T-helper 22 cell (primary cell): ENCODE results near the gene IL1RAP.

Experiments
- DNase-seq: peaks from one replicate; pipeline ENCODE4 v3.0.0-alpha.2; 2020; ENCODE audit warnings: low read depth

IL1RAP gene

GRCh38 chr3:190614226-190615059, 100.6 kb downstream of the IL1RAP start:
- DNase-seq = no peak

DNA sequence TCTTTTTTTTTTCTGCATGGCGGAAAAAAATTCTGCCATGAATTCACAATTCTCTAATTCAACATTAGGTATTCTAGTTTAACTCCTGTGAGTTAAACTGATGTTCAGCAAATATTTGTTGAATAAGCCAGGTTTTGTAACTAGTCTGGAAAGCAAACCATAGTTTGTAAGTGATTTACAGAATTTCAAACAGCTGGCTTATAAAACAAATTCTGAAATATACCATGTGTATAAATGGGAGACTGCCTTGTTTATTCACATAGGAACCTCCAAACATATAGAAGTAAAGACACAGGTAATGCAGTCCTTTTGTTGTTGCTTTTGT, 101.1 kb downstream of the IL1RAP start:
- no peak for DNase-seq

DNA sequence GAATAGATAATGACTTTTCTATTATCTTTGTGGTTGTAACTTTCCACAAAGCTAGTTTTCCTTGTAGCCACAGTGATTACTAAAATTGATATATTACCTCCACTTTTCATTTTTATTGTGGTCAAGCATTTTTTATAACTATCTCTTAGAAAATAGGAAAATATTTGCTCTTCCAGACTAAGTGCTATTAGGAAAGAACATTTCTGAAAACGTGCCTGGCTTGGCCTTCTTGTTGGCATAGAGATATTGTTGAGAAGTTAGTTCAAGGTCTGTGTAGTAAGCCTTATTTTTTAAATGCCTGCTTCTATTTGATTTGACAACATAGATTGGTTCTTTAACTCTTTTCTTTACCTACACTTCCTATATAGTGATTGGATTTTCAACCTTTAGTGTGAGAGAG, 101.7 kb downstream of the IL1RAP start:
- no peak for DNase-seq

DNA sequence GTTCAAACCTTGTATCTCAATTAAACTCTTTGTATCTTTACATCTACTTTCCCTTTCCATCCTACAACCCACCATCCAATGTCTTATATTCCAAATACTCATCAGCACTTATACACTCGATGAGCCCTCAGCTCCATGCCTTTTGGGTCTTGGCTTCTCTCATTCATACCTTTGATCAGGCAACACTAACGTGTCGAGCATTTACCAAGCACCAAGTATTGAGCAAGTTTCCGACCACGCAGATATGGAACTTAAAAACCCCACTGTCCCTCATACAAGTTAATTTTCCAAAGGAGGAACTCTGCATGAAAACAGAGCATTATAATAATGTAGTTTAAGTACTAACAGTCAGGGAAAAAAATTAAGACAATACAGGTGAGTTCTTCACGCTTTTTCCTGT, 102.8 kb downstream of the IL1RAP start:
- no peak for DNase-seq

- DNase-seq = no peak
Observed at GRCh38 chr3:190617185-190617584, 103.3 kb downstream of the IL1RAP start.

GRCh38 chr3:190618330-190619030, 104.6 kb downstream of the IL1RAP start:
- DNase-seq = no peak

DNA sequence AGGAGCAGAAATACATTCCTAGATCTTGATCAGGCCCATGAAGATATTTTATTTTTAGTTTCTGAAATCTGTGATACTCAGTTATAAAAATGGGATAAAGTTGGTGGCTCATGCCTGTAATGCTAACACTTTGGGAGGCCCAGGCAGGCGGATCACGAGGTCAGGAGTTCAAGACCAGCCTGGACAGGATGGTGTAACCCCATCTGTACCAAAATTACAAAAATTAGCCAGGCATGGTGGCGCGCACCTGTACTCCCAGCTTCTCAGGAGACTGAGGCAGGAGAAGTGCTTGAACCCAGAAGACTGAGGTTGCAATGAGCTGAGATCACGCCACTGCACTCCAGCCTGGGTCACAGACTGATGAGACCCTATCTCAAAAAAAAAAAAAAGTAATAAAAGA, 105.5 kb downstream of the IL1RAP start:
- no peak for DNase-seq

DNA sequence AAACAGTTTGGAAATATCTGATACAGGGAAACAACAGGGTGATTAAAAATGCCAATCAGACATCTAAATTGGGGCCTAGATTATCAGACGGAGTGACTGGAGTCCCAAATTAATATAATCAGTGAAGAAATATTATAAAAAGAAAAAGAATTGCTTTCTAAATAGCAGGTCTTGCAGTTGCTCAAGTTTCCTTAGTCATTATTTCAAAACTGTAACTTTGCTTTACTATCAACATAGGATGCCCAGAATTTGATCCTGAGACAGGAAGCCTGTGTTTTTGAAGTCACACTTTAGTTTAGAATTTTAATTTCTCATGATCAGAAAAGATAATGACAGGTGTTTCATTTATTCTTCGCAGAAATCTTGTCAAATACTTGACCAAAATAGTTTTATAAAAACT, 105.9 kb downstream of the IL1RAP start:
- DNase-seq = no peak

DNA sequence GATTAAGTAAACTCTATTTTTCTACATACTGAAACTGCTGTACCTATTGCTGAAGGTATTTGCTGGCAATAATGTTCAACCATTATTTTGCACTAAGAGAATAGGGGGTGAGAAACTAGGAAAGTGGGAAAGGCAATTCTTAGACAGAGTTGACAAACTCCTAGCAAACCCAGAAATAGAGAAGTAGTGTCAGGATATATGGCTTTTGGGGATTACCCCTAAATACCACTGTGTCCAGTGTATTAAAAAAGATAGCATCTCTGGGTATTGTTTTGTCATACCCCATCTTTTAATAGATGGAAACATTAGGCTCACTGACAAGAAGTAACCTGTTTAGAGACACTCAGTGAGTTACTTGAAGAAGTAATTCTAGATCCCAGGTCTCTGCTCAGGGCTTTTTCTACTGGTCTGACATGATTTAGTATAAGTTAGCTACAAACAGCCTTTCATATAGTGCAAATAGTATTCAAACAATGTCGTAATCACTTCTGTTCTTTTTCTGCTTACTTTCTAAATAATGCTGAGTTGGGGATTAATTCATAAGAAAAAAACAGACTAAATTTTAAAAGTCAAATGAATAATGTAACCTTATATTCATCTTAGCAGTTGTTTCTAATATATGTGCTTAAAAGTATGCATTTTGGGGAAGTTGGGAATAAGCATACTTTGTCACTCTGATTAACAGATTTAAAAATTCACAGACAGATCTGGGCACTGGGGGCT, 107.2 kb downstream of the IL1RAP start:
- no peak for DNase-seq

- no peak for DNase-seq
Observed at GRCh38 chr3:190621927-190622326, 108.0 kb downstream of the IL1RAP start.

- DNase-seq = no peak
Observed at GRCh38 chr3:190624282-190624681, 110.4 kb downstream of the IL1RAP start.

- no peak for DNase-seq
Observed at GRCh38 chr3:190626951-190627620, 113.2 kb downstream of the IL1RAP start.

DNA sequence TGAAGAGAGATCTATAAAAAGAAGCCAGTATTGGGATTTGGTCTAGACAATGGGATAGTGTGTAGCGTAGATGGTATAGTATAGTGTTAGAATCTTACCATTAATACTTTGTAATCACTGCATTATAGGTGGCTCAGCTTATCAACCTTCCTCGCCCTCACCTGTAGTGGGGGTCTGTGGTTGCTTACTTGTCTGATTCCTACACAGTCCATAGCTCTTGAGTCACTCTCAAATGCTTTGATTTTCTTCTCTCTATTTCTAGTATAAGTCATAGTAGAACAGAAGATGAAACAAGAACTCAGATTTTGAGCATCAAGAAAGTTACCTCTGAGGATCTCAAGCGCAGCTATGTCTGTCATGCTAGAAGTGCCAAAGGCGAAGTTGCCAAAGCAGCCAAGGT, 115.2 kb downstream of the IL1RAP start:
- DNase-seq = no peak

GRCh38 chr3:190631295-190631694, 117.4 kb downstream of the IL1RAP start:
- no peak for DNase-seq

DNA sequence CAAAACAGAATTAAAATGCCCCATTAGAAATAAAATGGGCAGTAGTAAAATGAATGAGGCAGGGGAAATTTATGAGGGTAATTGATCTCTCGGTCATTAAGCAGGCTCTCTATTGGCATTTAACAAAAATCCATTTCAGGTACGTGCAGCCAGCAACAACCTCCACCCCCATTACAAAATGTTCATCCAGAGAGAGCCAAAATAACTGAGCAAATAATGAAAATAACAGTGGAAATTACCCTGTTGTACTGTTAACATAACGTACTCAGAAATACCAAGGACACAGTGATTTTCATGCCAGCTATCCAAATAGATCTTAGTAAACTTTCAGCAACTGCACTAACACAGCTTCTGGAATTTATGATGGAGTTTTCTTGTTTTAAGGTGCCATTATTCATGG, 127.7 kb downstream of the IL1RAP start:
- no peak for DNase-seq

DNA sequence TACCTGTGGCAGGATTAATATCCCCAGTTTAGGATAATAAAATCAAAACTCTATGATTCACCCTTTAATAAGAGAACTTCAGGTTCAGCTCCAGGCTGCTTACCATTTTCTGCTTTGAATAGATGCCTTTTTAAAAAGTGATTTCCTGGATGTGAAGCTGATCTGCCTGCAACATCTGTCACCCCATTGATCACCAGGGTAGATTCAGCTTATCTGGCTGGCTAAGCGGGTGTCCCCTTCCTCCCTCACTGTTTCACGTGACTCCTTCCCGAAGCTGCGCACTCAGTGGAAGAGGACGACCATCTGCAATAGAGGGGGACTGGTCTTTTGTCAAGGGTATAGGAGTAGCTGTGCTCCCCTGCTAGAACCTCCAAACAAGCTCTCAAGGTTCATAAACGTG, 128.1 kb downstream of the IL1RAP start:
- DNase-seq = no peak

DNA sequence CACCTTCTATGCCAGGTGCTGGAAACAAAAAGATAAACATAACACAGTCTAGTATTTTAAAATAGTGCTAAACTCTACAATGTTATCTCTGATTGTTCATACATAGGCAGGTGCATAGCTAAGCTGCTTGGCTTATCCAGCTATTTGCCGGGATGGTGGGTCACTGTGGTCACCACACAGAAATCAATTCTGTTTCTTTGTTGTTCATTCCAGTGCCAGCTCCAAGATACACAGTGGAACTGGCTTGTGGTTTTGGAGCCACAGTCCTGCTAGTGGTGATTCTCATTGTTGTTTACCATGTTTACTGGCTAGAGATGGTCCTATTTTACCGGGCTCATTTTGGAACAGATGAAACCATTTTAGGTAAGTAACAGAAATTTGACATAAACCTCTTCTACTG, 130.2 kb downstream of the IL1RAP start:
- DNase-seq = no peak

DNA sequence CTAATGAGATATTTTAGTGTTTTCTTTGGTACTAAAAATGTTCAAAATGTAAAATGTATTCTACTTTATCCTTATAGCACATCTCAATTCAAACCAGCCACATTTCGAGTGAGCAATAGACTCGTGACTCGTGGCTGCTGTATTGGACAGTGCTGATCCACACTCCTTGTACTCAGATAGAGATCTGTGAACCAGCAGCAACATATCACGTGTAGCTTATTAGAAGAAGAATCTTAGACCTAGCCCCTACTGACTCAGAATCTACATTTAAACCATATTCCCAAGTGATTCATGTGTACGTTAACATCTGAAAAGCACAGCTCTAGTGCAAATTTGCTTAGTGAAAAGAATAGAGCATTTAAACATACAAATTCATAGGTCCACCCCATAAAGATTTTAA, 130.9 kb downstream of the IL1RAP start:
- no peak for DNase-seq

DNA sequence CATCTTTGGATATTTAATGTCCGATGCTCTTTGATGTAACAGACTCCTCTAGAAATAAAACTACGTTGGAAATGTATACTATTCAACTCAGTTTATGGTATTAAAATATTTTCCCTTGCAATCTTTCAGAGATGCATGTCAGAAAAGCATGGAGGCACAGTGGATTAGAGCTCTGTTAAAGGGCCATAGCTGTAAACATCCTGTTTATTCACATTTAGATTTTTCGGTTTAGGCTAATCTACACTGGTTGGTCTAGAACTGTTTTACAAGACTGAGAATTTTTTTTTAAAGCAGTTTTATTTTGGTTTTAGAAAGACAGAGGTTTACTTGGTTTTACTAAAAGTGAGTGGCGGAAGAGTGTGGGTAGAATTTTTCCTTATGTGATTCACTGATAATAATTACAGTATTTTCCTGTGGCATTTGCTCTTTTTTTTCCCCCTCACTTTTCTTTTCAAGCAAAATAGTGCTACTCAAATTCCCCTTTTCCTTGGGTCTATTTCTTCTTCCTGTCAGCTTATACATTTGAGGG, 132.1 kb downstream of the IL1RAP start:
- no peak for DNase-seq

DNA sequence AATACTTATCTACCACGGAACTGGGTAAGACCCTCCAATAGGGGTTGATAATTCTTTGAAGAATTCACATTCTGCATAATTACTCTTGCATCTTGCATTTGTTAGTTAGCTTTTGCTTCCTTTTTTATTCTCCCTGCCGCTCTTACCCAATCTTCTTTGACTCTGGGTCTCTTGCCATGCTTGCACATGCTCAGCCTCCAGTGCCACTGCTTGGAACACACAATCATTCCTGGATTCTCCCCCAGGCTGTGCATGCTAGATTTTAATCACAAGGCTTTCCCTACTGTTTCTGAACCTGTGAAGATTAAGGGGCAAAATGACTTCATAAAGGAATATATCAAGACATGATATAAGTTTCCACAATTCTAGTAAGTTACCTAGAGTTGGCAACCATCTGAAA, 133.1 kb downstream of the IL1RAP start:
- DNase-seq = no peak

- no peak for DNase-seq
Observed at GRCh38 chr3:190655933-190656332, 142.0 kb downstream of the IL1RAP start.

- no peak for DNase-seq
Observed at GRCh38 chr3:190658106-190658505, 144.2 kb downstream of the IL1RAP start.
